Spleen (tissue), 7 donors: ENCODE data around the gene ETV1.

Source experiments
- POLR2A ChIP-seq, 3 donors: fragments of 450-650 bp; IDR thresholded peaks; one replicate each; pipeline ENCODE4 v1.5.1; 2017; ENCODE audit warnings: antibody characterized with exemption in 3 of 3, mild to moderate bottlenecking in 1 of 3
- TF ChIP-seq, protein P1 (sequence below), 11 experiments: fragments of 200-600 bp in 7 of 11; fragments of 450-650 bp in 4 of 11; sonication (generic) in 4 of 11; IDR thresholded peaks in 8 of 11; conservative IDR thresholded peaks in 3 of 11; 1 replicate in 7 of 11; 2 replicates in 4 of 11; pipeline versions ENCODE4 v1.4.0 to v1.8.0; 2016 to 2021; ENCODE audit warnings: antibody characterized with exemption in 11 of 11, inconsistent platforms in 4 of 11, mild to moderate bottlenecking in 1 of 11
- donor health status: DM: no; HTN: no; CAD: no; lungs with moderate emphysema.
- donor health status: DM: no; HTN: no; CAD: no.
- donor health status: DM: no; HTN: no; CAD: no.

DNA sequence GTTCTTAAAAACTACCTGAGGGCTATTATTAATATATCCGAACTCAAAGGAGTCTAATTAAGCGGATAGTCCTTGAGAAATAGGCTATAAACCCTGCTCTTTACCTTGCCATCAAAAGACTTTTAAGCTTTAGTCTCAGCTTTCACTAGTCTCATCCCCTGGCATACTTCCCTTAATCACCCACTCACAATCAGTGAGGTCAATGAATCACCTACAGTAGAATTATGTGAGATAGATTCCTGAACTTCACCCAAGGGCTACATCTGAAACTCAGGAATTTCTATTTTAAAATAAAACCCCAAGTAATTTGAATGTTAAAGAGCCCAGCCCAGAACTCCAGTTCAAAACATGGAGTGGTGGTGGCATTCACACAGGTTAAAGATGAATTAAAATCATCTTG, 108.7 kb downstream of the ETV1 start:
- TF ChIP-seq, protein P1, sequence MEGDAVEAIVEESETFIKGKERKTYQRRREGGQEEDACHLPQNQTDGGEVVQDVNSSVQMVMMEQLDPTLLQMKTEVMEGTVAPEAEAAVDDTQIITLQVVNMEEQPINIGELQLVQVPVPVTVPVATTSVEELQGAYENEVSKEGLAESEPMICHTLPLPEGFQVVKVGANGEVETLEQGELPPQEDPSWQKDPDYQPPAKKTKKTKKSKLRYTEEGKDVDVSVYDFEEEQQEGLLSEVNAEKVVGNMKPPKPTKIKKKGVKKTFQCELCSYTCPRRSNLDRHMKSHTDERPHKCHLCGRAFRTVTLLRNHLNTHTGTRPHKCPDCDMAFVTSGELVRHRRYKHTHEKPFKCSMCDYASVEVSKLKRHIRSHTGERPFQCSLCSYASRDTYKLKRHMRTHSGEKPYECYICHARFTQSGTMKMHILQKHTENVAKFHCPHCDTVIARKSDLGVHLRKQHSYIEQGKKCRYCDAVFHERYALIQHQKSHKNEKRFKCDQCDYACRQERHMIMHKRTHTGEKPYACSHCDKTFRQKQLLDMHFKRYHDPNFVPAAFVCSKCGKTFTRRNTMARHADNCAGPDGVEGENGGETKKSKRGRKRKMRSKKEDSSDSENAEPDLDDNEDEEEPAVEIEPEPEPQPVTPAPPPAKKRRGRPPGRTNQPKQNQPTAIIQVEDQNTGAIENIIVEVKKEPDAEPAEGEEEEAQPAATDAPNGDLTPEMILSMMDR (IDR thresholded peaks at IDR 0.05 in 8 of 11, conservative IDR thresholded peaks at IDR 0.05 in 3 of 11): no peak
- no peak for TF ChIP-seq POLR2A (IDR thresholded peaks at IDR 0.05)
